ENCODE results near the gene ACKR1. TPM values are rescaled to one million over a fixed set of nuclear protein-coding genes. Genes with fewer than 3 reads are reported as not detected.

The ACKR1 gene
- total and polyA plus RNA-seq, 2 of the 13 experiments (the other 11 are each of a cell fraction or from before 2014, with no cell fraction given) = not detected

GRCh38 chr1:159177272-159177907 lies 27.3 kb upstream of the ACKR1 start (continued):
- TF ChIP-seq ARID4A (CRISPR knock-in tag; IDR thresholded peaks at IDR 0.05; ENCODE audit: borderline replicate concordance) (peak; percentile 54; the same call in 1 of the 2 replicates), CAMTA2 (CRISPR knock-in tag; IDR thresholded peaks at IDR 0.05; ENCODE audit: borderline replicate concordance) (peak; percentile 87; the same call in 1 of the 2 replicates), DMAP1 (CRISPR knock-in tag; IDR thresholded peaks at IDR 0.05) (peak; percentile 46; the same call in 1 of the 2 replicates), DRAP1 (CRISPR knock-in tag; IDR thresholded peaks at IDR 0.05) (peak; percentile 67; the same call in 1 of the 2 replicates), ZBTB7A (CRISPR knock-in tag; IDR thresholded peaks at IDR 0.05) (peak; percentile 83), XBP1 (CRISPR knock-in tag; IDR thresholded peaks at IDR 0.05) (peak; percentile 97), GABPB1 (CRISPR knock-in tag; IDR thresholded peaks at IDR 0.05) (peak; percentile 42; the same call in 1 of the 2 replicates), AHDC1 (CRISPR knock-in tag; IDR thresholded peaks at IDR 0.05; ENCODE audit: borderline replicate concordance) (peak; percentile 52; the same call in 1 of the 2 replicates), ZNF572 (CRISPR knock-in tag; IDR thresholded peaks at IDR 0.05) (no peak), RBM22 (optimal IDR thresholded peaks at IDR 0.05; ENCODE audit: low read length) (no peak), SUZ12 (IDR thresholded peaks at IDR 0.05; ENCODE audit: low read depth, low read length) (no peak), ZNF552 (CRISPR knock-in tag; IDR thresholded peaks at IDR 0.05; ENCODE audit: borderline replicate concordance) (peak; percentile 53; the same call in 1 of the 2 replicates), ELF3 (CRISPR knock-in tag; IDR thresholded peaks at IDR 0.05) (peak; percentile 81), REL (CRISPR knock-in tag; conservative IDR thresholded peaks at IDR 0.05) (no peak), SP1 (IDR thresholded peaks at IDR 0.05) (no peak), SP1 (CRISPR knock-in tag; IDR thresholded peaks at IDR 0.05) (0 out of 2 replicates have a peak, but pooled peaks have one; percentile 39)

All from HepG2 (cell line).